Measurements from ENCODE around the gene CD58. TPM values are rescaled to one million over a fixed set of nuclear protein-coding genes. Genes with fewer than 3 reads are reported as not detected.

Gene CD58
- total RNA-seq, 4 donors from 2014 or later = 20.3 to 23.4 (median 21.7) TPM

- Histone ChIP-seq H3K4me1 (no peaks in the 10 kb centered on the region), H3K27ac (replicated peaks in 1 of 4) (no peak overlapping the region), H3K9me3 (no peaks in the 10 kb centered on the region), H3K36me3 (peaks cover 0 to 15% (median 4%) of the 10 kb centered on the region in 4 donors), H3K4me3 (no peak overlapping the region), H3K27me3 (no peaks in the 10 kb centered on the region)
- intact Hi-C loops (cut with DNase I) = no loop called here
- no peak for DNase-seq (ENCODE audit: extremely low spot score)
- TF ChIP-seq EP300 (IDR thresholded peaks at IDR 0.05) = no peak
- no peak for TF ChIP-seq CTCF (IDR thresholded peaks at IDR 0.05)
- no peak for TF ChIP-seq POLR2A (IDR thresholded peaks at IDR 0.05; ENCODE audit: low read depth)
- TF ChIP-seq POLR2AphosphoS5 (IDR thresholded peaks at IDR 0.05) = no peak
- 84% methylated on average over 7 of the region's 7 CpGs for WGBS
Observed at GRCh38 chr1:116580446-116581322, 9.9 kb upstream of the CD58 start.

GRCh38 chr1:116579259-116579875, 8.5 kb upstream of the CD58 start:
- WGBS = 74% methylated on average over 21 of the region's 21 CpGs

GRCh38 chr1:116578581-116578980, 7.8 kb upstream of the CD58 start:
- Histone ChIP-seq H3K4me1 (peaks cover 0 to 6% (median 2%) of the 10 kb centered on the region in 4 donors), H3K4me3 (no peak overlapping the region), H3K36me3 (peaks cover 0 to 3% (median 0%) of the 10 kb centered on the region in 4 donors), H3K9me3 (no peaks in the 10 kb centered on the region), H3K27ac (replicated peaks in 1 of 4) (no peak overlapping the region), H3K27me3 (no peaks in the 10 kb centered on the region)
- 100% methylated on average over 1 of the region's 1 CpG for WGBS
- TF ChIP-seq CTCF (IDR thresholded peaks at IDR 0.05) = no peak
- TF ChIP-seq POLR2AphosphoS5 (IDR thresholded peaks at IDR 0.05) = no peak
- TF ChIP-seq EP300 (IDR thresholded peaks at IDR 0.05) = no peak
- TF ChIP-seq POLR2A (IDR thresholded peaks at IDR 0.05; ENCODE audit: low read depth) = no peak
- intact Hi-C loops (cut with DNase I) = loop anchor here (10.0 kb wide), 1 partner anchor 546 kb away; the partner anchor contains the start of gene TRIM45
- DNase-seq (ENCODE audit: extremely low spot score) = no peak

More at GRCh38 chr1:116579259-116579875, 8.5 kb upstream of the CD58 start:
- Histone ChIP-seq H3K4me1 (peaks cover 0 to 6% (median 2%) of the 10 kb centered on the region in 4 donors), H3K9me3 (no peaks in the 10 kb centered on the region), H3K27ac (replicated peaks in 1 of 4) (no peak overlapping the region), H3K4me3 (no peak overlapping the region), H3K36me3 (peaks cover 0 to 9% (median under 1%) of the 10 kb centered on the region in 4 donors), H3K27me3 (no peaks in the 10 kb centered on the region)
- TF ChIP-seq POLR2AphosphoS5 (IDR thresholded peaks at IDR 0.05) (no peak), CTCF (IDR thresholded peaks at IDR 0.05) (no peak), POLR2A (IDR thresholded peaks at IDR 0.05; ENCODE audit: low read depth) (no peak), EP300 (IDR thresholded peaks at IDR 0.05) (no peak)
- intact Hi-C loops (cut with DNase I) = loop anchor here (10.0 kb wide), 1 partner anchor 545 kb away; the partner anchor contains the start of gene TRIM45
- DNase-seq (ENCODE audit: extremely low spot score) = no peak

- 93% methylated on average over 5 of the region's 5 CpGs for WGBS
- Histone ChIP-seq H3K27me3 (no peaks in the 10 kb centered on the region), H3K4me1 (peaks cover 0 to 6% (median 2%) of the 10 kb centered on the region in 4 donors), H3K4me3 (no peak overlapping the region), H3K27ac (replicated peaks in 1 of 4) (no peak overlapping the region), H3K9me3 (no peaks in the 10 kb centered on the region), H3K36me3 (peaks cover 0 to 3% (median 0%) of the 10 kb centered on the region in 4 donors)
- no peak for TF ChIP-seq CTCF (IDR thresholded peaks at IDR 0.05)
- TF ChIP-seq EP300 (IDR thresholded peaks at IDR 0.05) = no peak
- TF ChIP-seq POLR2A (IDR thresholded peaks at IDR 0.05; ENCODE audit: low read depth) = no peak
- TF ChIP-seq POLR2AphosphoS5 (IDR thresholded peaks at IDR 0.05) = no peak
- intact Hi-C loops (cut with DNase I) = loop anchor here (10.0 kb wide), 1 partner anchor 547 kb away; the partner anchor contains the start of gene TRIM45
- DNase-seq (ENCODE audit: extremely low spot score) = no peak
Observed at GRCh38 chr1:116577759-116578314, 7.0 kb upstream of the CD58 start.
